Natural killer cell (primary cell): ENCODE measurements around the gene NUBPL. TPM values are rescaled to one million over a fixed set of nuclear protein-coding genes. Genes with fewer than 3 reads are reported as not detected.

ENCODE experiments used
- ATAC-seq, 3 donors: fragments of 150-1000 bp in 2 of 3; fragments of 200-7000 bp in 1 of 3; cut with Tn5 transposase; 1 replicate in 1 of 3; 2 replicates in 2 of 3; pipeline ENCODE4 v1.10.0; 2021; ENCODE audit warnings: mild to moderate bottlenecking in 2 of 3, moderate library complexity in 2 of 3
- DNase-seq, 2 donors: peaks; one replicate each; pipeline versions ENCODE4 v3.0.0 to v3.0.0-alpha.2; 2013 to 2021; ENCODE audit warnings: mixed read lengths in 1 of 2
- H3K27ac ChIP-seq: one replicate; pipeline ENCODE4 v1.5.1; 2013; ENCODE audit warnings: mild to moderate bottlenecking, low read length
- H3K27me3 ChIP-seq: one replicate; pipeline ENCODE4 v1.6.1; 2013; ENCODE audit warnings: low read length; ENCODE audit not compliant: control insufficient read depth, insufficient read depth
- H3K36me3 ChIP-seq: one replicate; pipeline ENCODE4 v1.6.1; 2013; ENCODE audit warnings: low read length; ENCODE audit not compliant: control insufficient read depth, insufficient read depth
- H3K4me1 ChIP-seq: one replicate; pipeline ENCODE4 v1.6.1; 2013; ENCODE audit warnings: low read length; ENCODE audit not compliant: control insufficient read depth, insufficient read depth
- H3K4me3 ChIP-seq: one replicate; pipeline ENCODE4 v1.5.1; 2013; ENCODE audit warnings: low read length
- H3K9me3 ChIP-seq: one replicate; pipeline ENCODE4 v1.6.1; 2013; ENCODE audit warnings: low read length; ENCODE audit not compliant: control insufficient read depth, insufficient read depth
- H3K27ac Mint-ChIP-seq, 2 donors: one replicate each; pipeline ENCODE4 v1.8.0; 2022; ENCODE audit warnings: mild to moderate bottlenecking in 2 of 2, mixed read lengths in 2 of 2, moderate library complexity in 1 of 2
- H3K27me3 Mint-ChIP-seq, 2 donors: one replicate each; pipeline ENCODE4 v1.8.0; 2022; ENCODE audit warnings: low read depth in 2 of 2, mixed read lengths in 2 of 2
- H3K36me3 Mint-ChIP-seq: one replicate; pipeline ENCODE4 v1.8.0; 2022; ENCODE audit warnings: mixed read lengths
- H3K4me1 Mint-ChIP-seq, 2 donors: one replicate each; pipeline ENCODE4 v1.8.0; 2022; ENCODE audit warnings: mixed read lengths in 2 of 2
- H3K4me3 Mint-ChIP-seq: one replicate; pipeline ENCODE4 v1.8.0; 2022; ENCODE audit warnings: mild to moderate bottlenecking, moderate library complexity, mixed read lengths
- H3K9me3 Mint-ChIP-seq, 2 donors: one replicate each; pipeline ENCODE4 v1.8.0; 2022; ENCODE audit warnings: mixed read lengths in 2 of 2
- CTCF ChIP-seq: fragments of 200-600 bp; IDR thresholded peaks from one replicate; pipeline ENCODE4 v1.8.0; 2022; ENCODE audit warnings: antibody characterized with exemption
- WGBS: methylation state at CpG from one replicate; pipeline ENCODE4 v1.1.7; 2013; ENCODE audit warnings: missing lambda C conversion rate; ENCODE audit not compliant: insufficient coverage; 5-methylcytosine and 5-hydroxymethylcytosine counted together
- intact Hi-C: fragments of 100-400 bp; cut with micrococcal nuclease; formaldehyde crosslinking; loops from one replicate; pipeline ENCODE4 v1.14.2; 2022
- total RNA-seq, 4 donors: library from RNA; stranded (reverse); fragments of 120-200 nt in 1 of 4; gene quantifications; one replicate each; pipeline versions ENCODE4 v1.2.3 to v1.2.4, GENCODE V29; 2013 to 2022

Gene NUBPL
- total RNA-seq, 3 donors from 2014 or later (not counting 1 experiment from before 2014, with no cell fraction given), result 7.1 to 8.5 (median 7.5) TPM

- ATAC-seq, result no peak
- intact Hi-C loops, result no loop called here
- Histone ChIP-seq H3K4me1 (no peaks in the 10 kb centered on the region), H3K4me3 (no peak overlapping the region), H3K36me3 (no peaks in the 10 kb centered on the region), H3K27me3 (no peaks in the 10 kb centered on the region), H3K9me3 (no peaks in the 10 kb centered on the region), H3K27ac (no peak overlapping the region)
- Mint-ChIP-seq H3K27ac (no peak overlapping the region), H3K4me3 (no peak overlapping the region), H3K9me3 (peaks cover 2 to 3% of the 10 kb centered on the region in 2 donors), H3K4me1 (no peaks in the 10 kb centered on the region), H3K27me3 (no peaks in the 10 kb centered on the region), H3K36me3 (no peaks in the 10 kb centered on the region)
- no peak for DNase-seq
- WGBS, result 100% methylated on average over 2 of the region's 3 CpGs
- TF ChIP-seq CTCF, result no peak
These were observed 115.8 kb downstream of the NUBPL start for GRCh38 chr14:31677052-31677451.

- no peak overlapping the region for H3K27ac Mint-ChIP-seq
- peaks cover 3% of the 10 kb centered on the region for H3K36me3 Mint-ChIP-seq
- 98% methylated on average over 3 of the region's 3 CpGs for WGBS
- H3K4me3 Mint-ChIP-seq, result no peak overlapping the region
- no peak for TF ChIP-seq CTCF
- no peak overlapping the region for H3K27ac ChIP-seq
- no peaks in the 10 kb centered on the region for H3K4me1 Mint-ChIP-seq
- H3K9me3 Mint-ChIP-seq, result peaks cover 2 to 6% of the 10 kb centered on the region in 2 donors
- H3K27me3 ChIP-seq, result no peaks in the 10 kb centered on the region
- DNase-seq (no peak), ATAC-seq (no peak)
- no peaks in the 10 kb centered on the region for H3K9me3 ChIP-seq
- H3K4me3 ChIP-seq, result no peak overlapping the region
- H3K4me1 ChIP-seq, result no peaks in the 10 kb centered on the region
- no peaks in the 10 kb centered on the region for H3K27me3 Mint-ChIP-seq
- intact Hi-C loops, result no loop called here
- no peaks in the 10 kb centered on the region for H3K36me3 ChIP-seq
These were observed 116.4 kb downstream of the NUBPL start for GRCh38 chr14:31677630-31678029.

GRCh38 chr14:31678421-31679249 lies 117.4 kb downstream of the NUBPL start:
- 91% methylated on average over 9 of the region's 9 CpGs for WGBS
- Mint-ChIP-seq H3K4me3 (no peak overlapping the region), H3K36me3 (peaks cover 8% of the 10 kb centered on the region), H3K27ac (no peak overlapping the region), H3K27me3 (no peaks in the 10 kb centered on the region), H3K9me3 (peaks cover 2 to 8% of the 10 kb centered on the region in 2 donors), H3K4me1 (no peaks in the 10 kb centered on the region)
- no peak overlapping the region for H3K4me3 ChIP-seq
- TF ChIP-seq CTCF, result no peak
- DNase-seq, result no peak
- no peaks in the 10 kb centered on the region for H3K4me1 ChIP-seq
- H3K27ac ChIP-seq, result no peak overlapping the region
- no peak for ATAC-seq
- H3K27me3 ChIP-seq, result no peaks in the 10 kb centered on the region
- intact Hi-C loops, result no loop called here
- no peaks in the 10 kb centered on the region for H3K9me3 ChIP-seq
- H3K36me3 ChIP-seq, result no peaks in the 10 kb centered on the region

GRCh38 chr14:31682768-31683167 lies 121.6 kb downstream of the NUBPL start:
- ATAC-seq (no peak), DNase-seq (no peak)
- Mint-ChIP-seq H3K27me3 (no peaks in the 10 kb centered on the region), H3K4me3 (no peak overlapping the region), H3K4me1 (no peaks in the 10 kb centered on the region), H3K9me3 (peaks cover 9 to 12% of the 10 kb centered on the region in 2 donors), H3K36me3 (peaks cover 28% of the 10 kb centered on the region), H3K27ac (no peak overlapping the region)
- intact Hi-C loops, result no loop called here
- no peaks in the 10 kb centered on the region for H3K4me1 ChIP-seq
- H3K4me3 ChIP-seq, result no peak overlapping the region
- no peaks in the 10 kb centered on the region for H3K36me3 ChIP-seq
- no peaks in the 10 kb centered on the region for H3K9me3 ChIP-seq
- WGBS, result 100% methylated on average over 1 of the region's 2 CpGs
- H3K27me3 ChIP-seq, result no peaks in the 10 kb centered on the region
- TF ChIP-seq CTCF, result no peak
- H3K27ac ChIP-seq, result no peak overlapping the region
